ENCODE data around the gene GBX1. TPM values are rescaled to one million over a fixed set of nuclear protein-coding genes. Genes with fewer than 3 reads are reported as not detected.

The GBX1 gene
- total and polyA plus RNA-seq, 2 of the 4 experiments (the other 2 are of a cell fraction) = not detected

- WGBS, 2 experiments (ENCODE audit: extremely low coverage in 2 of 2, insufficient read length in 1 of 2) = no CpG with 5 or more reads among the region's 6 CpGs
- H4K5ac ChIP-seq (ENCODE audit: low read depth, low read length) = no peak overlapping the region
Observed at GRCh38 chr7:151205730-151206129, 38.2 kb upstream of the GBX1 start.

More at GRCh38 chr7:151205730-151206129, 38.2 kb upstream of the GBX1 start:
- H3K4ac ChIP-seq (ENCODE audit: low read depth, low read length) = no peak overlapping the region
- H2BK15ac ChIP-seq (ENCODE audit: low read depth, low read length) = no peak overlapping the region
- H3K56ac ChIP-seq (ENCODE audit: extremely low read depth, insufficient read depth, low read length) = no peak overlapping the region
- BruUV-seq (replicated peaks) = no TSS peak
- ATAC-seq (ENCODE audit: low read depth) (no peak), DNase-seq (no peak)
- no peak overlapping the region for H4K91ac ChIP-seq (ENCODE audit: insufficient read depth, low read depth, low read length)
- H3K9ac ChIP-seq (ENCODE audit: low read depth, low read length) = no peak overlapping the region
- H3K14ac ChIP-seq (replicated peaks; ENCODE audit: low read depth, low read length) = no peak overlapping the region
- H3K9me1 ChIP-seq (ENCODE audit: insufficient read depth, low read length) = no peaks in the 10 kb centered on the region; the same call in 1 of the 2 replicates
- H4K20me1 ChIP-seq (ENCODE audit: insufficient read depth, low read length) = no peaks in the 10 kb centered on the region
- no peak overlapping the region for H2AK5ac ChIP-seq (ENCODE audit: low read depth, low read length)
- H3K23ac ChIP-seq (ENCODE audit: low read depth, low read length) = no peak overlapping the region
- H2AFZ ChIP-seq (replicated peaks; ENCODE audit: low read length, poor library complexity) = no peak overlapping the region
- peaks cover 70% of the 10 kb centered on the region for H3K27me3 ChIP-seq (ENCODE audit: control insufficient read depth, insufficient read depth, low read length)
- no peak overlapping the region for H3K27ac ChIP-seq (ENCODE audit: insufficient read depth, low read length)
- TF ChIP-seq RFX5 (IDR thresholded peaks at IDR 0.05; ENCODE audit: low read depth, low read length) (no peak), MAFK (IDR thresholded peaks at IDR 0.05; ENCODE audit: low read depth, low read length) (no peak), POLR2A (IDR thresholded peaks at IDR 0.05; ENCODE audit: low read depth, low read length) (no peak), ELK1 (IDR thresholded peaks at IDR 0.05; ENCODE audit: borderline replicate concordance, low read depth, low read length) (no peak), USF2 (IDR thresholded peaks at IDR 0.05; ENCODE audit: low read depth, low read length) (no peak), CEBPB (IDR thresholded peaks at IDR 0.05; ENCODE audit: low read depth, low read length) (no peak), BHLHE40 (IDR thresholded peaks at IDR 0.05; ENCODE audit: low read depth, low read length) (no peak), CHD1 (IDR thresholded peaks at IDR 0.05; ENCODE audit: low read depth, low read length) (no peak)
- no peak overlapping the region for H3K4me2 ChIP-seq (ENCODE audit: low read depth, low read length)
- H2BK20ac ChIP-seq (ENCODE audit: low read depth, low read length) = no peak overlapping the region
- in situ Hi-C loops (cut with MboI; ENCODE audit: low sequenced_read_pairs) = no loop called here
- dilution Hi-C loops (cut with HindIII; ENCODE audit: low sequenced_read_pairs, unreplicated experiment) = no loop called here
- H2AK9ac ChIP-seq (replicated peaks; ENCODE audit: low read depth, low read length, poor library complexity) = no peak overlapping the region
- no peaks in the 10 kb centered on the region for H3K79me1 ChIP-seq (ENCODE audit: low read depth in 1 of 2, low read length in 2 of 2)
- no peaks in the 10 kb centered on the region for H3K9me3 ChIP-seq (ENCODE audit: control insufficient read depth, insufficient read depth, low read length)
- no peak overlapping the region for H3K4me3 ChIP-seq (ENCODE audit: insufficient read depth, low read depth, low read length)
- POLR2A ChIA-PET (ENCODE audit: unreplicated experiment) = no interaction called here
- intact Hi-C loops (cut with micrococcal nuclease) = no loop called here
- H4K8ac ChIP-seq (ENCODE audit: low read depth in 2 of 2, low read length in 2 of 2) = no peak overlapping the region
- no peak overlapping the region for H2BK120ac ChIP-seq (ENCODE audit: low read depth, low read length)
- H2BK5ac ChIP-seq (ENCODE audit: low read depth, low read length, poor library complexity, severe bottlenecking) = no peak overlapping the region
- CTCF ChIA-PET = interaction anchor here (0.6 kb wide), 1 partner anchor 24 kb away, joined by 3 read pairs; no protein-coding TSS in a partner anchor
- H3K36me3 ChIP-seq (ENCODE audit: control insufficient read depth, insufficient read depth, low read length) = no peaks in the 10 kb centered on the region
- no peak overlapping the region for H3K18ac ChIP-seq (ENCODE audit: low read depth, low read length)
- H3K4me1 ChIP-seq (ENCODE audit: control insufficient read depth, insufficient read depth, low read length) = no peaks in the 10 kb centered on the region
